CD4-positive, alpha-beta T cell treated with Interleukin-4 for 1 hour (primary cell): Measurements from ENCODE around the gene TAPBPL.
A peak's percentile ranks its signal among the peaks of the same experiment; 100 is the strongest.
"Not testable (repeated sequence)": the region's sequence is repeated elsewhere in the genome, so short reads cannot be mapped to it uniquely, and the experiment has no call there.

ENCODE experiments used
- DNase-seq, 2 donors: peaks; one replicate each; pipeline ENCODE4 v3.0.0-alpha.2; 2020 to 2022

The TAPBPL gene

GRCh38 chr12:6451348-6452244 is at the start of gene TAPBPL:
Gene TAPBPL (plus strand): TSS chr12:6452042. CDS start chr12:6452249, 207 bp downstream.
- DNase-seq: peak; percentile 86 to 89

- DNase-seq: no peak
These were observed 47.5 kb upstream of the TAPBPL start for GRCh38 chr12:6404390-6404789.

GRCh38 chr12:6405963-6406362 is 45.9 kb upstream of the TAPBPL start:
- DNase-seq: no peak

- no peak for DNase-seq
These were observed 44.4 kb upstream of the TAPBPL start for GRCh38 chr12:6407236-6407954.

GRCh38 chr12:6416596-6416995 is 35.2 kb upstream of the TAPBPL start:
- peak in 1 of 2 donors; percentile 27 for DNase-seq

GRCh38 chr12:6418796-6419195 is 33.0 kb upstream of the TAPBPL start:
- no peak for DNase-seq

- no peak for DNase-seq
These were observed 31.5 kb upstream of the TAPBPL start for GRCh38 chr12:6420364-6420763.

- peak; percentile 87 to 88 for DNase-seq
These were observed 28.4 kb upstream of the TAPBPL start for GRCh38 chr12:6423267-6424007.

- no peak for DNase-seq
These were observed 27.9 kb upstream of the TAPBPL start for GRCh38 chr12:6424008-6424347.

- DNase-seq: no peak
These were observed 27.0 kb upstream of the TAPBPL start for GRCh38 chr12:6424866-6425265.

- DNase-seq: peak in 1 of 2 donors; percentile 58
These were observed 26.0 kb upstream of the TAPBPL start for GRCh38 chr12:6425590-6426531.

GRCh38 chr12:6426882-6427671 is 24.8 kb upstream of the TAPBPL start:
- DNase-seq: peak; percentile 81 to 85

- not testable (repeated sequence) for DNase-seq
These were observed 24.0 kb upstream of the TAPBPL start for GRCh38 chr12:6427796-6428195.

- no peak for DNase-seq
These were observed 23.5 kb upstream of the TAPBPL start for GRCh38 chr12:6428326-6428725.

- DNase-seq: no peak
These were observed 21.5 kb upstream of the TAPBPL start for GRCh38 chr12:6430124-6430989.

- peak in 1 of 2 donors; percentile 38 for DNase-seq
These were observed 18.9 kb upstream of the TAPBPL start for GRCh38 chr12:6432991-6433390.

GRCh38 chr12:6434205-6435140 is 17.4 kb upstream of the TAPBPL start:
- peak in 1 of 2 donors; percentile 45 for DNase-seq

GRCh38 chr12:6435961-6436715 is 15.7 kb upstream of the TAPBPL start:
- DNase-seq: no peak
